ENCODE measurements around the gene FRMPD3.
A peak's percentile ranks its signal among the peaks of the same experiment; 100 is the strongest.
"Not testable (repeated sequence)": the region's sequence is repeated elsewhere in the genome, so short reads cannot be mapped to it uniquely, and the experiment has no call there.

The FRMPD3 gene

DNA sequence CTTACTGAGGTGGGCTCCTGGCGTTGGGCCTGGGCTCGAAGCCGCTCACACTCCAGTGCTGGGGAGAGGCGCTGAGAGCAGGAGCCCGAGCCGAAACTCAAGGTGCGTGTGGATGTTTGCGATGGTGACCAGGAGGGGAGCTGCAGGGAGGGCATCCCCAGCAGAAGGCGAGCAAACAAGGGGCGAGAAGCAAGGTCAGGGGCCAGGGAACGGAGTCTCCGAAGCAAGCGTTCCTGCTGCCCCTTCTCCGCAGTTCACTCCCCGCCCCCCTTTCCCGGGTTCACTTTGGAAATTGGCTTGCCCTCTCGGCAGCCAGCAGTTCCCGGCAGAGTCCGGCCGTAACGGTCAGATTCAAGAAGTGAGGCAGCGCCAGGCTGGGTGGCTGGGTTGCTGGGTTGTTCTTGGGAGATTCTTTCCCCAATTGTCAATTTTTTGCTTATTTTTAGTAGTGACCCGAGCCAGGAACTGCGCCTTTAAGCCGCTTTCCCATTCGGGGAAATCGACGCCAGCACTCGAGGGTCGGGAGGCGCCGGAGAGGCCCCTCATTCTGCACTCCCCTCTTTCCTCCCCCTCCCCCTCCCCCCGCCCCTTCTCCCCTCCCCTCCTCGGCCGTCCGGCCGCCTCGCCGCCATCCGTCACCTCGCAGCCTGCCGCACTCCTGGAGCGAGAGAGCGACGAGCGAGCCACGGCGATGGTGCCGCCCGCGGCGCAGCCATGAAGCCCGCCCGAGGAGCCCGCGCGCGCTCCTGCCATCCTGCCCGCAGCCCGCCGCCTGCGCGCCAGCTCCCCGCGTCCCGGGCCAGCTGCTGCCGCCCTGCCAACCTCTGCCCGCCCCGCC is at the start of gene FRMPD3:
TSS of gene FRMPD3 (plus strand) at position 655 of the 838 bp plus-strand sequence. CDS start 76,937 bp downstream, outside the sequence.
- no peak for DNase-seq

DNA sequence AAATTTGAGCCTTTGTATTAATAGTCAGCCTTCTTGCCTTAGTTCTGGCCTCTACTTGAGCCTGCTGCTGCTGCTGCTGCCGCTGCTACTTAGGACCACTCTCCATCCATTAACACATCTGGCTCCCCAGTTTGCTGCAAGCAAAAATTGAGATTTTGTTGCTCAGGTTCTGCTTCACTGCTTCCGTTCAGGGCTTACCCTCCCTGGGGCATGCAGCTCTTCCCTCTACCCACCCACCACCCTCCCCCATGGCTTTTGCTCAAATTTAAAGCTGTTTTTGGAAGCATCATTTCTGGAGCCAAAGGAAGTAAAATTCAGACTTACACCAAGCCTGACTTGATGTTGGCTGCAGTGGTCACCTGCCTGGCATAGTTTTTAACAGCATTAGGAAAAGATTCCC is 28.9 kb upstream of the FRMPD3 start:
- DNase-seq = no peak

DNA sequence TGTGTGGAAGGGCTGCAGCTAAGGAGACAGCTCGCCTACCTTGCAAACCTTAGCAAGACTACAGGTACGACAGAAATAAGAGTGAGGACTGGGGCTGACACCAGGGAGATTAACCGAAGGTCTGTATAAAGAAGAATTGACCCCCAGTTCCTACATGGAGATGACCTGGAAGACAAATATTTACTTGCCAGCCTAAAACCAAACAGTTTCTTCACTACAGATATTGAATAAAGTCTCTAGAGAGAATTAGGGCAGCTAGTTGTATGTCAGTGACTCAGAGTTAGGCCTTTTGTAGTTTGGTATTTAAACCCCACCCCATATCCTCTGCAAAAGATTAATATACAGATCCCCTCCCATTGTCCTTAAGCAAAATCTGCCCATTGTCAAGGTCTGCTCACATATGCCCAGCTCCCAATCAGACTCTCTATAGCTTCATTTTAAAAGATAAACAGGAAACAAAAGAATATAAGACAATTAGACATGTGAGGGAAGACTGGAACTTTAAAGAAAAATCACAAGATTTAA is 28.1 kb upstream of the FRMPD3 start:
- no peak for DNase-seq

DNA sequence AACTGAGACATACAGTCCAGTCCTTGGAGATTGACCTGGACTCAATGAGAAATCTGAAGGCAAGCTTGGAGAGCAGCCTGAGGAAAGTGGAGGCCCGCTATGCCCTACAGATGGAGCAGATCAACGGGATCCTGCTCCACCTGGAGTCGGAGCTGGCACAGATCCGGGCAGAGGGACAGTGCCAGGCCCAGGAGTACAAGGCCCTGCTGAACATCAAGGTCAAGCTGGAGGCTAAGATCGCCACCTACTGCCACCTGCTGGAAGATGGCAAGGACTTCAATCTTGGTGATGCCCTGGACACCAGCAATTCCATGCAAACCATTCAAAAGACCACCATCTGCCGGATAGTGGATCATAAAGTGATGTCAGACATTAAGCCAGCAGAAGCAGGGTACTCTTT is 20.4 kb upstream of the FRMPD3 start:
- peak in 2 of 6 experiments; percentile 1 to 5 for DNase-seq

DNA sequence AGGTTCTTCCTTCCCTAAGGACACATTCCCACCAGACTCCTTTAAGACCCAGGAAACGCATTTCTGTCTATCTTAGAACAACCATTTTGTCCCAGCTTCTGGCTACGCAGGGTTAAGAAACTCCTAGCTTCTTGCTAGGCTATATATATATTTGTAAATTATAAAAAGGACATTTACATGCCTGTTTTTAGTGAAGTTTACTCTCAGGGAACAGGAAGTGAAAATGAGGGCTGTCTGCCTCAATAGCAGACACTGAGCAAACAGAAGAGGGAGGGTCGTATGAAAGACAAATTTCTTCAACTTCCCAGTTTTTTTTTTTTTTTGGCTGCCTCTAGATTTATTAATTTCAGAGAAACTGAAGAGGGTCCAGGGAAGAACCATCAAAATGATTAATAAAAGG is 9.3 kb upstream of the FRMPD3 start:
- no peak for DNase-seq

DNA sequence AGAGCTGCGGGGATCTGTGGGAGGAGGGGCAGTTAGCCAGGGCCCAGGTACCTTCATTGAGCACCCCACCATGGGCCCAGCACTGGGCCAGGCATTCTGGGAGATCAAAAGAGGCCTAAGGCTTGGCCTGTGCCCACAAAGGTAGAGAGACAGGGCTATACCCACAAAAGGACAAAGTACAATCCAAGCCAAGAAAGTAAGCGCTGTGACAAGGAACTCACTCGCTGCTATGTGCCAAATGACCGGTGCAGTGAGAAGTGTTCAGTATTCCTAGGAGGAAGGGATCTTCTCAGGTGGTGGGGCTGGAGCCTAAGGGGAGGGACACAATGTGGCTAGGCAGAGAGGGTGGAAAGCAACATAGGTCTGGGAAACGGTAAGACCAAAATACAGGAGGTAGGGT is 8.8 kb upstream of the FRMPD3 start:
- no peak for DNase-seq

DNA sequence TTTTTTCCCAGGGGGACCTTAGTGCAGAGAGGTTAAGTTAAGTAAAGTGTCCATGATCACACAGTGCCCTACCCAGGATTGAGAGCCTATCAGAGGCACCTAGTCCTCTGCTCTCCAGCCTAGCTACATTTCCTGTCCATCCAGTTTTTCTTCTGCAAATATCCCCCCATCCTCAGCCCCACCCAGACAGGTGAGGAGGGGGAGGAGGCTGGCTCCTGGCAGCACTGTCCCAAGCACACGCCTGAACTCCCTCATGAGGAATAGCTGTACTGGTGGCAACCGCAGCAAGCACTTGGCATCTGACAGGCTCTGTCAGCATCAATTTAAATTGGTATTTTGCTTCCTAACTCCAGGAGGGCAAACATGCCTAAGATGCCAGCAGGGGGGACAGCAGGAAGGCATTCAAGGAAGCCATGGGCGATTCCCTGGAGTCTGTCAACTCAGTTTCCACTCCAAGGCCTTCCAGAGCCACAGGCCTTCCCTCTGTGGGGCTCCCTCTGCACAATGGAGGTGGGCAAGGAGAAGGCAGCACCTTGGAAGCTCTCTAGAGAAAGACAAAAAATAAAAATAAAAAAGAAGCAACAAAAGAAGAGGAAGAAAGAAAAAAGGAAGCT is 6.4 kb upstream of the FRMPD3 start:
- DNase-seq = no peak

DNA sequence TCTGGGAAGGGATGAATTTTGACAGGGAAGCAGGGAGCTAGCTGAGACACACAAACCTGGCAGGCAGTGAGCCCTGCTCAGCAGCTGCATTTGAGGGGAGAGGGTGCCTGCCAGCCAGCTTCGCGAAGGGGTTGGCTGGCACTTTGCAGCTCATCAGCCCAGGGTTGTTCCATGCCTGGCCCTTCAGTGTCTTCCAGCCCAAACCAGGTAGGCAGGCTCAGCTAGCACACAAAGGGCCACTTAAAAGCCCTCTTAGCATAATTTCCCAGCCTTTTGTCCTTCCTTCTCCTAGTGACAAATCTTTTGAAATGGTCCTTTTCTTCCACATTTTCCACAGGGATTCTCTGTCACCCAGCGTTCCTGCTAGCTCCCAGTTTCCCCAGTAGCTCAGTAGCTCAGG is 4.3 kb upstream of the FRMPD3 start:
- no peak for DNase-seq

DNA sequence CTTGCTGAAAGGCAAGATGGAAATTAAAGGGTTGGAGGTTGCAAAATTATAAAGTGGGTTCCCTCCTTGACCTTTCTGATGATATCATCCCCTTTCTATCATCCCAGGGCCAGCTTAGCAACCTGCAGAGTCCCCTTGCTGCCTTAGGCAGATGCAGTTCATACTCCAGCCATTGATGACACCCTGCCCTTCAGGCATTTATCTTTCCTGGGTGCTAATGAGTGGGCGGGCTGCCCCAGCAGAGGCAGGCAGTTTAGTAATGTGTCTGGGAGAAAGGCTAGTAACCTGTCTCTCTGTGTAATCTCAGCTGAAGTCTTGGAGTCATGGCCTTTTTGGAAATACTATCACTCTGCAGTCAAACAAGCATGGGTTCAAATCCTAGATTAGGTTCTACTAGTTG is 3.8 kb upstream of the FRMPD3 start:
- no peak for DNase-seq

DNA sequence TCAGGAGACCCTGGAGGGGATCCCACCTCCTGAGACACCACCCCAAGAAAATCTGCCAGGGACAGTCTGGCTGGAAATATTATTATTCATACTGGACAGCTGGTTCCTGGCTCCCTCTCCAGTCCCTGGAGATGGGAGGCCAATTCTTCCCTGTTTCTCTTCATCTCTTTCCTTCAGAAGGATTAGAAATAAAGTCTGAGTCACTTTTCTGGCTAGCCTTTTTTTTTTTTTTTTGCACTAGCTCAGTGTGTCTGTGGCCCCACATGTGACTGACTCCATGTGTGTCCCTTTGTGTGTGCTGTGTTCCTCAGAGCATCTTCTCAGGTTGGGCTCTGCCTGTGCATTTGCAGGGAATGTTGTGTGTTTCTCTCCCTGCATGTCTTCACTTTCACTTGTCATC is 1.8 kb upstream of the FRMPD3 start:
- no peak for DNase-seq

DNA sequence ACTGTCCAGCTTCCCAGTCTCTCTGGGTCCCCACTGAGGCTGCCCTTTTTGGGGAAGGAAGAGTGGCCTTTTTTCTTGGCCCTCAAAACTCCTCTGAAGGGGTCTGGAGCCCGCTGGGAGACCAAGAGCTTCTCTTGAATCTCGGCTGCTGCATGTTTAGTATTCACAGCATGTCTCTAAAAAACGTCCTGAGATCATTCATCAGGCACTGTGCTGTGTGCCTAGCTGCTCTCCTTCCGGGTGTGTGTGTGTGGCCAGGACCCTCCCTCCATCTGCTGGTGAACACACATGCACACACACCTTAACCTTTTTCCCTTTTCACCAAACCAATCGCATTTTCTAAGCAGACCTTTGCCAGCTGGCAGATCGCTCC is 841 bp upstream of the FRMPD3 start:
- DNase-seq = no peak

DNA sequence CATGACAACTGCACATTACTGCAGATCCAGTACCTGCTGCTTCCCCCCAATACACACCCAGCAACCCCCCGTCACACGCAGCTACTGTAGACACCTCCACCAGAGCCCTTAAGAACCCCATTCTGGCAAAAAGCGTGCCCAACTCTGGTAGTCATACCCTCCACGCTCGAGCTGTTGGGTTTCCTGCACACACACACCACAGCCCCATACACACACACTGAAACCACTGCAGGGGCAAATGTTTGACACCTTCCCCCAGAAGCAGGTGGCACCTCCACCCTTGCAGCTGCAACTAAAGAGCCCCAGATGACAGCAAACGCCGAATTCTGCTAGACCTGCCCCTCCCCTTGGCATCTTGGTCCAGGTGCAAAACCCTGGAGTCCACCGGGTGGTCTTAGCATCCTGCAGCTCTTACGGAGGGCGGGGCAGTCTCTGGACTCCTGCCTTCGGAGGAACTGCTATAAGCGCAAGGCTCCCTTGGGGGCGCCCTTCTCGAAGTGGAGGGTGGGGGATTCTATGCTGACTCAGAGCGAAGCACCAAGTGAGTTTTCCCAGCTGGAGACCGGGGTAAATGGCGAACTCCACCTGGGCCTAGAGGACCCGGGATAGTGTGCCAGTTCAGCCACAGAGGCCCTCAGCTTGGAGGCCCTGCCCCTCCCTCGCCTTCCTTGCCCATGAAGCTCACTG is 1.5 kb downstream of the FRMPD3 start:
- DNase-seq = no peak

DNA sequence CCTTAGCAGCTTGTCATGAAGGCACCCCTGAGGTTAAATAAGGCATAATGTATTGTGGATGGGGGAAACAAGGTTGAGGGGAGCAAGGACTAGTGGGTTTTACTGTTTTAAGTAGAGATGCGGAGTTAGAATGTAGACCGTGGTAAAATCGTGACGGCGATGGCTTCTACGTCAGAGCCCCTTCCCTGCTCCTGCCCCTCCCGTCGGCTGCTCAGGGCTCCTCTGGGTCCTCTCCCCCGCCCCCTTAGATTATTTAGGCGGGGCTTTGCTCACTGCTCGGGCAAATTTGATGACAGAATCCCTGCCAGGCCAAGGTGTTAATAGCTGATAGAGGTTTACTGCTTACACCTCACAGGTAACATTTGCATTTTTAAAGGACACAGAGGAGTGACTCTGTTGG is 2.3 kb downstream of the FRMPD3 start:
- DNase-seq = no peak

DNA sequence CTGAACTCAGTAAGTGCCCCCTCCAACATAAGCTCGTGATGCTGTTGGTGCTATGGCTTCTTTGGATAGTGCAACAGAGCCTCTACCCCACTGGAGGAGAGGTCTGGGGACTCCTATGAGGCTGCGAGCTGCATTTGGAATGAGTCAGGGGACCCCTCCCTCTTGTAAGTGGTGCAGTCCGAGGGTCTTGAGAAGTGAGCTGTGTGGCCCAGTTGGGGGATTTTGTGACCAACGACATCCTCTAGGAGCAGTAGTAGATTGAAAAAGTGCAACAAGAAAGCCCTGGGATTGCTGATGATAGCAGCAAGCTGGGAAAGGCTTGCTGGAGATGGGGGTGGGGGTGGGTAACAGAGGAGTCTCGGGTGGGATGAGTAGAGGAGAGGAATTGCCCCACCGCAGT is 3.1 kb downstream of the FRMPD3 start:
- DNase-seq = no peak

DNA sequence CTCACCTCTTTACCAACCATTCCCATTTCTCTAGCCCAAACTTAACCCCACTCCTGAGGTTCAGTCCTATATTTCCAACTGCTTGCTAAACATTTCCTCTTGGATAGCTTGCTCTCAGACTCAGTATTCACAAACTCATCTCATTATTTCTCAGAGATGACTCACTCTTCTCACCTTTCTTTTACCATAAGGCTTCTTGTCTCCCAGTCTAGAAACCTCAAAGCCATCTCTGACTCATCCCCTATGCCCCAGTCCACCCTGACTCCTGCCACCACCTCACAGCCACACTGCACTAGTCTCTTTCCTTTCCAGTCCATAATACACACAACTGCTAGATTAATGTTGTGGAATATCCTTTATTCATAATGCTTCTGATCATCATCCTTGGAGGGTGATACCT is 4.8 kb downstream of the FRMPD3 start:
- no peak for DNase-seq

DNA sequence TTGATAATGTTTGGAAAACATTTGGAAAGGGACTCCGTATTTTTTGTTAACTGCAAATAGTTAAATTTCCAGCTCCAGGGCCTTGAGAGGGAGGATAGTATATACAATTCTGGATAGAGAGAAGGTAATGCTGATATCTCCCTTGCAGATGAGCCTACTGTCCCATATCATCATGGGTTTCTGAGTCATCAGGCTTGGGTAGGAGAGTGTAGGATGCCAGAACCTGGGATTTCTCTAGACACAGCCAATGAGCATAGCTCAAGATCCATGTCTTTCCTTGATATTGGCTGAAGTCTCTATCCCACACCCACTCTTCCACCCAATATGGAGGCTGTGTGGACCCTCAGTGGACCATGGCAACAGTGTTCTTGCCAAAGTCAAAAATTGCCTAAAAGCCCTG is 7.8 kb downstream of the FRMPD3 start:
- DNase-seq = no peak

DNA sequence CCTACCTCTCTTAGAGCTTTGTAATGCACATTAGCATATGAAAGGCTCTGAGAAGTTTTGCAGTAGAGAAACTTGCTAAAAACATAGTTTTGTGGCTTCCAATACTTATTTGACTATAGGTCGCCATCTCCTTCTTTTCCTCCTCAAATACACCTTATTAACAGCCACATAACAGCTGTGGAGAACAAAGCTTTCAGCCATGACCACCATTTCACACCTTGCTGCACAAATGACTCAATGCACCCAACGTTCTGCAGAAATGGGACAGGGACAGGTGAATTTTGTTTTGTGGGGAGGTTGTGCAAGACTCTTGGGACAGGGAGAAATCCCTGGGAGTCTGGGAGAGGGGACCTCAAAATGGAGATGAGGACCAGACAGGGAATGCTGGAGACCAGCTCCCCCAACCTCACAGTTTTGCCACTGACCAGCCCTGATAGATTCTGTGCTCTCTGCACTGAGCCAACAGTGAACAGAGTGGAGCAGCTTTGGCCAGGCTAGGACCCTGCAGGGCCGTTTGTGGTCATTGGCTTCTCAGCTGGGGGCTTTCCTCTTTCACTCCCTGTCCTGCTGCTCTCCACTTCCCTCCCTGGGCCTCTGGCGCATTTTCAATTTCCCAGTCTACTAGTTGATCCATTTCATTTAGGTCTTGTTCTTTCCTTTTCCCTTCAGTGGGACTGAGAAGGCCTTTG is 16.6 kb downstream of the FRMPD3 start:
- no peak for DNase-seq

DNA sequence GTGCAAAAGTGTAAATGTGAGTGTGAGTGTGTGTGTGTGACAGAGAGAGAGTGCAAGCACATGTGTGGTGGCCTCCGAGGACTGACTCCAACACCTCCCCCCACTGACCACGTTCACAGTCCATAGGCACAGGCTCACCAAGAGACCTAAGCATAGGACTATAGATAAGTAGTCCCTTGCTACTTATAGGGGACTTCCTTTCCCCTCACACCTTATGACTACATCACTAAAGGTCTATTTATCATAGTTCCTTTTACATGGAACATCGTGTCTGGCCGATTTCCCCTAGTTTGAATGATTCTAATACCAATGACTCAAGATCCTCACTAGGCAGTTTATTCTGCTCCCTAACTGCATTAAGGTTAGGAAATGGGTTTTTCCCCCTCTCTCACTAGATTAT is 17.8 kb downstream of the FRMPD3 start:
- no peak for DNase-seq

DNA sequence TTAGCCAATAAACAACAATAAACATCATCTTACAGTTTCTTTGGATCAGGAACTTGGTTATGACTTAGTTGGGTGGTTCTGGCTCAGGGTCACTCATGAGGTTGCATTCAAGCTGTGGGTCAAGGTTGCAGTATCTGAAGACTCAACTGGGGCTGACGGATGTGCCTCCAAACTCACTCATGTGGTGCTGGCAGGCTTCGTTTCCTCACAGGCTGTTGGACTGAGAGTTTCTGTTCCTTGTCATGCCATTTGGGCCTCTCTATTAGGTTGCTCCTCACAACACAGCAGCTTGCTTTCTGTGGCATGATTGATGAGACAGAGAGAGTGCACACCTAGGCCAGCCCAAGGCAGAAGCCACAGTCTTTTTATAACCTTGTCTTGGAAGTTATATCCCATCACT is 20.7 kb downstream of the FRMPD3 start:
- no peak for DNase-seq

DNA sequence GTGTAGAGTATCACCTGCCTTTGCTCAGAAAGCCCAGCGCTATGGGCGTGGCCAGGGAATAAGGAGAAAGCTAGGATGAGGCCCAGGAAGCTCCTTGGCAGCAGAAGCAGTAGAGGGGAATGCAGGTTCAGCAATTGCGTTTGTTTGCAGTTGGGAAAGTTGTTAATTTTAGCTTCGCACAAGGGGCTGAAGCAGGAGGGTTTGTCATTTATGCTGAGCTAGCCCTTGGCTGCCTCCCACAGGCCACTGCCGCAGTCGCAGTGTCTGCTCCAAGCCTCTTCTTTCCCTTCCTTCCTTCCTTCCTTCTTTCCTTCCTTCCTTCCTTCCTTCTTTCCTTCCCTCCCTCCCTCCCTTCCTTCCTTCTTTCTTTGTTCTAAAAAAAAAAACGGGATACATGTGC is 21.5 kb downstream of the FRMPD3 start:
- DNase-seq = no peak

DNA sequence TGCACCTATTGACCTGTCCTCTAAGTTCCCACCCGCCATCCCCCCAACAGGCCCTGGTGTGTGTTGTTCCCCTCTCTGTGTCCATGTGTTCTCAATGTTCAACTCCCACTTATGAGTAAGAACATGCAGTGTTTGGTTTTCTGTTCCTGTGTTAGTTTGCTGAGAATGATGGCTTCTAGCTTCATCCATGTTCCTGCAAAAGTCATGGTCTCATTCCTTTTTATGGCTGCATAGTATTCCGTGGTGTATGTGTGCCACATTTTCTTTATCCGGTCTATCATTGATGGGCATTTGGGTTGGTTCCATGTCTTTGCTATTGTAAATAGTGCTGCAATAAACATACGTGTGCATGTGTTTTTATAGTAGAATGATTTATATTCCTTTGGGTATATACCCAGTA is 22.0 kb downstream of the FRMPD3 start:
- not testable (repeated sequence) for DNase-seq

DNA sequence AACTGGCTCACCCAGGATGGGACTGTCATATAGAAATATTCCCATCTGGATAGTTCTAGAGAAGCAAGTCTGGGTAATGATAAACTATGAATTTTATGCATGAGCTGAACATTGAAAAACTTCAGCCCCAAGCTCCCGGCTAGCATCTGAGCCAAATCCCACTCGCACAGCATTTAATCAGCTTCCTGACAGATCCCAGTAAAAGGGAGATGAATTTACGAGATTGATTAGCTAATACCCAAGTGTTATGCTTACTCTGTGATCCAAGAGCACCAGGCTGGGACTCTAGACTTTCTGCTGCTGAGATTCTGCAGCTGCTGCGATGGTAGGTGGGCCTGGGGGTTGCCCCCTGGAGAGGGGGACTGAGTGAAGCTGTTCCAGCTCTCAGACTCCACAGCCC is 28.0 kb downstream of the FRMPD3 start:
- DNase-seq = no peak

DNA sequence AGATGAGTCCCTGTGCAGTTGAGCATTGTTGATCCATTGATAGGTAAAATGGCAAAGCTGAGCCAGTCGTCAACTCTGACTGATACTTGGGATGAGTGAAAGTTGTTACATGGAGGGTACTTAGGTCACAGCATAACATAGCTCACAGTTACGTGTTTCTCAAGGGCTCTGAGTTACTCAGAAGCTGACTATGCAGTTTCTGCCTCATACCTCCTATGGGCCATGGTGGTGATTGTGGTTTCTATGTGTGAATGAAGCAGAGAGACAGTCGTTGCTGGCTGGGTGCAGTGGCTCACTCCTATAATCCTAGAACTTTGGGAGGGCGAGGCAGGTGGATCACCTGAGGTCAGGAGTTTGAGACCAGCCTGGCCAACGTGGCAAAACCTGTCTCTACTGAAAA is 30.8 kb downstream of the FRMPD3 start:
- DNase-seq = no peak
